ENCODE measurements around the gene CCDC181.
A peak's percentile ranks its signal among the peaks of the same experiment; 100 is the strongest.

Gene CCDC181

GRCh38 chr1:169392406-169392805 is 34.9 kb downstream of the CCDC181 start:
- DNase-seq = no peak

- DNase-seq = no peak
These were observed 37.0 kb downstream of the CCDC181 start for GRCh38 chr1:169390303-169390702.

- no peak for DNase-seq
These were observed 39.9 kb downstream of the CCDC181 start for GRCh38 chr1:169387399-169387798.

- no peak for DNase-seq
These were observed 43.8 kb downstream of the CCDC181 start for GRCh38 chr1:169383449-169383848.

GRCh38 chr1:169381162-169381561 is 46.1 kb downstream of the CCDC181 start:
- no peak for DNase-seq

GRCh38 chr1:169371404-169371803 is 55.9 kb downstream of the CCDC181 start:
- no peak for DNase-seq

GRCh38 chr1:169368406-169368769 is 58.9 kb downstream of the CCDC181 start:
- DNase-seq = peak; percentile 17

GRCh38 chr1:169367686-169368405 is 59.4 kb downstream of the CCDC181 start, which contains the start of the genes BLZF1 and NME7:
BLZF1 (plus strand) TSS chr1:169368195; CDS start chr1:169369523, 1,328 bp downstream.
NME7 (minus strand) TSS chr1:169367797; CDS start chr1:169367710, 87 bp downstream.
- DNase-seq = peak; percentile 96

- DNase-seq = no peak
These were observed 60.1 kb downstream of the CCDC181 start for GRCh38 chr1:169367096-169367685.

- DNase-seq = no peak
These were observed 62.3 kb downstream of the CCDC181 start for GRCh38 chr1:169364948-169365347.

GRCh38 chr1:169363046-169363730 is 64.1 kb downstream of the CCDC181 start:
- DNase-seq = no peak

- DNase-seq = no peak
These were observed 66.0 kb downstream of the CCDC181 start for GRCh38 chr1:169361281-169361680.

- no peak for DNase-seq
These were observed 66.9 kb downstream of the CCDC181 start for GRCh38 chr1:169360415-169360814.

- DNase-seq = no peak
These were observed 78.8 kb downstream of the CCDC181 start for GRCh38 chr1:169348383-169349036.

- no peak for DNase-seq
These were observed 79.4 kb downstream of the CCDC181 start for GRCh38 chr1:169347688-169348382.

GRCh38 chr1:169346036-169346589 is 81.2 kb downstream of the CCDC181 start:
- no peak for DNase-seq

- no peak for DNase-seq
These were observed 81.8 kb downstream of the CCDC181 start for GRCh38 chr1:169345511-169345910.

All from stimulated activated CD4-positive, alpha-beta T cell treated with anti-CD3 and anti-CD28 coated beads, Interleukin-12 subunit alpha, Interleukin-12 subunit beta, amount 100 ng/mL, for 4 hours (primary cell).